Activated CD8-positive, alpha-beta T cell treated with anti-CD3 and anti-CD28 coated beads for 36 hours (primary cell): ENCODE data around the gene ST8SIA6. TPM values are rescaled to one million over a fixed set of nuclear protein-coding genes. Genes with fewer than 3 reads are reported as not detected.

Source experiments
- ATAC-seq: fragments of 200-7000 bp; cut with Tn5 transposase; one replicate; pipeline ENCODE4 v1.10.0; 2021; ENCODE audit warnings: mild to moderate bottlenecking, moderate library complexity
- CTCF ChIA-PET: fragments of 350-600 bp; sonication (Branson Sonifier 250); formaldehyde crosslinking; loops from one replicate; lab custom pipeline; 2021; ENCODE audit warnings: antibody characterized with exemption; lab: Charles Lee
- POLR2A ChIA-PET: fragments of 350-600 bp; sonication (Branson Sonifier 250); formaldehyde crosslinking; loops from one replicate; lab custom pipeline; 2021; ENCODE audit warnings: antibody characterized with exemption; lab: Charles Lee
- DNase-seq: peaks from one replicate; pipeline ENCODE4 v3.0.0-alpha.2; 2020
- H3K27ac Mint-ChIP-seq: one replicate; pipeline ENCODE4 v1.8.0; 2021; ENCODE audit warnings: mild to moderate bottlenecking, mixed read lengths
- H3K27me3 Mint-ChIP-seq: one replicate; pipeline ENCODE4 v1.8.0; 2021; ENCODE audit warnings: mixed read lengths
- H3K36me3 Mint-ChIP-seq: one replicate; pipeline ENCODE4 v1.8.0; 2021; ENCODE audit warnings: low read depth, mixed read lengths
- H3K4me1 Mint-ChIP-seq: one replicate; pipeline ENCODE4 v1.8.0; 2021; ENCODE audit warnings: low read depth, mixed read lengths
- H3K4me3 Mint-ChIP-seq: one replicate; pipeline ENCODE4 v1.8.0; 2021; ENCODE audit warnings: mild to moderate bottlenecking, moderate library complexity, mixed read lengths
- H3K9me3 Mint-ChIP-seq: one replicate; pipeline ENCODE4 v1.8.0; 2021; ENCODE audit warnings: mixed read lengths
- intact Hi-C: fragments of 100-400 bp; cut with micrococcal nuclease; formaldehyde crosslinking; loops from one replicate; pipeline ENCODE4 v1.10.0; 2022
- total RNA-seq, 2 experiments: library from RNA; stranded (reverse); gene quantifications; one replicate each; pipeline ENCODE4 v1.2.3, GENCODE V29; 2021
- TF ChIP-seq, protein P1 (sequence below): fragments of 200-600 bp; IDR thresholded peaks from one replicate; pipeline ENCODE4 v1.8.0; 2022; ENCODE audit warnings: antibody characterized with exemption, mild to moderate bottlenecking

Gene ST8SIA6
- total RNA-seq, 2 experiments from 2014 or later = not detected

- TF ChIP-seq, protein P1, sequence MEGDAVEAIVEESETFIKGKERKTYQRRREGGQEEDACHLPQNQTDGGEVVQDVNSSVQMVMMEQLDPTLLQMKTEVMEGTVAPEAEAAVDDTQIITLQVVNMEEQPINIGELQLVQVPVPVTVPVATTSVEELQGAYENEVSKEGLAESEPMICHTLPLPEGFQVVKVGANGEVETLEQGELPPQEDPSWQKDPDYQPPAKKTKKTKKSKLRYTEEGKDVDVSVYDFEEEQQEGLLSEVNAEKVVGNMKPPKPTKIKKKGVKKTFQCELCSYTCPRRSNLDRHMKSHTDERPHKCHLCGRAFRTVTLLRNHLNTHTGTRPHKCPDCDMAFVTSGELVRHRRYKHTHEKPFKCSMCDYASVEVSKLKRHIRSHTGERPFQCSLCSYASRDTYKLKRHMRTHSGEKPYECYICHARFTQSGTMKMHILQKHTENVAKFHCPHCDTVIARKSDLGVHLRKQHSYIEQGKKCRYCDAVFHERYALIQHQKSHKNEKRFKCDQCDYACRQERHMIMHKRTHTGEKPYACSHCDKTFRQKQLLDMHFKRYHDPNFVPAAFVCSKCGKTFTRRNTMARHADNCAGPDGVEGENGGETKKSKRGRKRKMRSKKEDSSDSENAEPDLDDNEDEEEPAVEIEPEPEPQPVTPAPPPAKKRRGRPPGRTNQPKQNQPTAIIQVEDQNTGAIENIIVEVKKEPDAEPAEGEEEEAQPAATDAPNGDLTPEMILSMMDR = no peak
- Mint-ChIP-seq H3K4me1 (peaks cover 10% of the 10 kb centered on the region), H3K4me3 (no peak overlapping the region), H3K27me3 (peaks cover 10% of the 10 kb centered on the region), H3K36me3 (no peaks in the 10 kb centered on the region), H3K9me3 (peaks cover 6% of the 10 kb centered on the region), H3K27ac (no peak overlapping the region)
- DNase-seq (no peak), ATAC-seq (no peak)
- ChIA-PET CTCF (no interaction called here), POLR2A (no interaction called here)
- intact Hi-C loops = no loop called here
These were observed 167.5 kb downstream of the ST8SIA6 start for GRCh38 chr10:17286562-17287550.

GRCh38 chr10:17282311-17282710, 172.1 kb downstream of the ST8SIA6 start:
- TF ChIP-seq, protein P1 = no peak

GRCh38 chr10:17278607-17279240, 175.7 kb downstream of the ST8SIA6 start:
- H3K27ac Mint-ChIP-seq = no peak overlapping the region
- ChIA-PET CTCF (interaction anchor here (1.6 to 2.3 kb wide), 2 partner anchors 12 to 451 kb away, joined by 4 to 9 read pairs; no protein-coding TSS in a partner anchor), POLR2A (no interaction called here)
- H3K36me3 Mint-ChIP-seq = no peaks in the 10 kb centered on the region
- no peak for ATAC-seq
- H3K4me1 Mint-ChIP-seq = peaks cover 2% of the 10 kb centered on the region
- no peak for DNase-seq
- TF ChIP-seq, protein P1 = no peak
- no peaks in the 10 kb centered on the region for H3K27me3 Mint-ChIP-seq
- no peak overlapping the region for H3K4me3 Mint-ChIP-seq
- H3K9me3 Mint-ChIP-seq = peaks cover 20% of the 10 kb centered on the region
- intact Hi-C loops = no loop called here

More at GRCh38 chr10:17282311-17282710, 172.1 kb downstream of the ST8SIA6 start:
- ChIA-PET CTCF (no interaction called here), POLR2A (no interaction called here)
- no peak for ATAC-seq
- H3K27ac Mint-ChIP-seq = no peak overlapping the region
- H3K9me3 Mint-ChIP-seq = peaks cover 16% of the 10 kb centered on the region
- H3K27me3 Mint-ChIP-seq = peaks cover 2% of the 10 kb centered on the region
- intact Hi-C loops = no loop called here
- DNase-seq = no peak
- H3K36me3 Mint-ChIP-seq = no peaks in the 10 kb centered on the region
- no peak overlapping the region for H3K4me3 Mint-ChIP-seq
- H3K4me1 Mint-ChIP-seq = no peaks in the 10 kb centered on the region

GRCh38 chr10:17276756-17277424, 177.5 kb downstream of the ST8SIA6 start:
- POLR2A ChIA-PET = no interaction called here
- no peak for DNase-seq
- CTCF ChIA-PET = no interaction called here
- no peak for ATAC-seq
- Mint-ChIP-seq H3K36me3 (no peaks in the 10 kb centered on the region), H3K9me3 (peaks cover 15% of the 10 kb centered on the region), H3K4me1 (peaks cover 4% of the 10 kb centered on the region), H3K27me3 (no peaks in the 10 kb centered on the region), H3K27ac (no peak overlapping the region), H3K4me3 (no peak overlapping the region)
- intact Hi-C loops = no loop called here
- TF ChIP-seq, protein P1 = no peak
